Activated naive CD4-positive, alpha-beta T cell treated with anti-CD3 and anti-CD28 coated beads for 36 hours (primary cell): Measurements from ENCODE around the gene PER2. TPM values are rescaled to one million over a fixed set of nuclear protein-coding genes. Genes with fewer than 3 reads are reported as not detected.

Experiments
- CTCF ChIA-PET: fragments of 350-600 bp; sonication (Branson Sonifier 250); formaldehyde crosslinking; loops from one replicate; lab custom pipeline; 2021; ENCODE audit warnings: antibody characterized with exemption; lab: Charles Lee
- DNase-seq: peaks from one replicate; pipeline ENCODE4 v3.0.0-alpha.2; 2020
- H3K27ac Mint-ChIP-seq: one replicate; pipeline ENCODE4 v1.8.0; 2021; ENCODE audit warnings: mild to moderate bottlenecking, mixed read lengths
- H3K27me3 Mint-ChIP-seq: one replicate; pipeline ENCODE4 v1.8.0; 2021; ENCODE audit warnings: low read depth, mixed read lengths
- H3K36me3 Mint-ChIP-seq: one replicate; pipeline ENCODE4 v1.8.0; 2021; ENCODE audit warnings: low read depth, mixed read lengths
- H3K4me1 Mint-ChIP-seq: one replicate; pipeline ENCODE4 v1.8.0; 2021; ENCODE audit warnings: low read depth, mixed read lengths
- H3K4me3 Mint-ChIP-seq: one replicate; pipeline ENCODE4 v1.8.0; 2021; ENCODE audit warnings: mild to moderate bottlenecking, moderate library complexity, mixed read lengths
- H3K9me3 Mint-ChIP-seq: one replicate; pipeline ENCODE4 v1.8.0; 2021; ENCODE audit warnings: mixed read lengths
- intact Hi-C: fragments of 100-400 bp; cut with micrococcal nuclease; formaldehyde crosslinking; loops from one replicate; pipeline ENCODE4 v1.15.1; 2023
- total RNA-seq, 2 experiments: library from RNA; stranded (reverse); gene quantifications; one replicate each; pipeline ENCODE4 v1.2.3, GENCODE V29; 2021

PER2 gene
- total RNA-seq, 2 experiments from 2014 or later, result 7.1 to 7.8 TPM

DNA sequence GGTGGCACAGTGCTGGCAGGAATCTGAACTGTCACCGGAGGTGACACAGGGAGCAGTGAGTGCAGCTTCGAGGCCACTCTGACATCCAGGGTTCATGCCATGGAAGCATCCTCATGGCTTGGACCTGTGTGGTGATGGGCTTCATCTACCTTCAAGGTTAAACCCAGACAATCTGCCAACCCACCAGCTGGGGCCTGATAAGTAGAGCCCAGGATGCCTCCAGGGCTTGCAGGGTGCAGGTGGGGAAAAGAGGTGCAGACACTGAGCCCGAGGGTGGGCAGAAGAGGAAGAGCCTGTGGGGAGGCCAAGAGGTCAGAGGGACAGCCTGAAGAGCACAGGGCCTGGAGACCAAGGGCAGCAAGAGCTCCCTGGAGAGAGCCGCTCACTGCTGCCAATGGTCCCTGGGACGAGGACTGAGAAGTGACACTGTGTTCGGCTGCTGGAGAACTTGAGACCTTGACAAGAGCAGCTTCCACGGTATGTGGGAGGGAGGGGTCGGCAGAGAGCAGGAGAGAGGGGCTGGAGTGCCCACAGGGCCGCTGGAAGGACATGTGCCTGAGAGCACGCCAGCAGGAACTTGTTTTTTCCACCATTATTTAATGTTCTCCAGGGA, 40.5 kb downstream of the PER2 start:
- DNase-seq, result no peak
- Mint-ChIP-seq H3K27me3 (no peaks in the 10 kb centered on the region), H3K4me3 (no peak overlapping the region), H3K36me3 (peaks cover 21% of the 10 kb centered on the region), H3K4me1 (no peaks in the 10 kb centered on the region), H3K27ac (no peak overlapping the region), H3K9me3 (no peaks in the 10 kb centered on the region)
- CTCF ChIA-PET, result no interaction called here
- intact Hi-C loops, result no loop called here

DNA sequence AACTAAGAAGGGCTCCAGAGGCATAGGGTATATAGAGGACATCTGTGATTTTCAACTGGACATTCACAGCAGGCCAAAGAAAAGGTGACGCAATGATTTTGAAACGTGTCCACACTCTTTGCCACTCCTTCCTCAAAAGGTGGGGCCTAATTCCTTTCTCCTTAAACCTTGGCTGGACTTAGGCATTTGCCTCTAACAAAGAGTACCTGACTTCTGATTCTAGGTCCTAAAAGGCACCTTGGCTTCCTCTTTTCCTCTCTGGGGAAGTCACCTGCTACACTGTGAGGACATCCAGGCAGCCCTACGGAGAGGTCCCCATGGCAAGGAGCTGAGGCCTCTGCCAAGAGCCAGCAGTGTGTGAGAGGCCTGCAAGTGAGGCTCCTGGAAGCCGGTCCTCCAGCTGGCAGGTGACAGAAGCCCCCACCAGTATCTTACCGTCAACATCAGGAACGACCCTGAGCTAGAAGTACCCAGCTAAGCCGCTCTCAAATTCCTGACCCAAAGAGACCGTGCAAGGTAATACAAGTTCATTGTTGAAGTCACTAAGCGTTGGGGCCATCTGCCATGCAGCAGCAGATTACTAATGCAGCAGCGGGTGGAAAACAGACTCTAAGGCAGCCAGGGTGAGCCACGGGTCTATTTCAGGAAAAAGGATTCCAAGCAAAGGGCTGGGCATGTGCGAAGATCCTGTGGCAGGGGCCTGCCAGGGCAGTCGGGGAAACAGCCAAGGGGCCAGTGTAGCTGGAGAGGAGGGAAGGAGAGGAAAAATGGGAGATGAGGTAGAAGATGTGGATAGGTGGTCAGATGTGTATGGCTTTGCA, 41.2 kb downstream of the PER2 start:
- Mint-ChIP-seq H3K27me3 (no peaks in the 10 kb centered on the region), H3K4me1 (no peaks in the 10 kb centered on the region), H3K36me3 (peaks cover 21% of the 10 kb centered on the region), H3K4me3 (no peak overlapping the region), H3K27ac (no peak overlapping the region), H3K9me3 (no peaks in the 10 kb centered on the region)
- CTCF ChIA-PET, result no interaction called here
- intact Hi-C loops, result no loop called here
- no peak for DNase-seq

DNA sequence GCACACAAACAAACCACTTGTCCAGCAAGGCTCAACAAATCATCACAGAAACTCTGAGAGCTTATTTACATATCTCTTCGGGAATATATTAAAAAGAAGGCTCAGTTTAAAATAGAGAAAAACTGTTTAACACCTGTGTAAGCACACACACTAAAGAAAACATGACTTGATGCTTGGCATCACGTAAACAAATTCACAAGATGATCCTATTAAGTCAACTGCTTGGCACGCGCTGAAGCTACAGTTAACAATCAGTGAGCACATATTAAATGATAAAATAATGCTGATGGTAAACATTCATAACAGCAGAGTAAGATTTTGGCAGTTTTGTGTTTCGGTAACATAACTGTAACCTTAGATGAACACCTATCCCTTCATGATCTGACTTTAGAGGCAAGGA, 44.3 kb downstream of the PER2 start:
- no peak overlapping the region for H3K4me3 Mint-ChIP-seq
- peaks cover 2% of the 10 kb centered on the region for H3K4me1 Mint-ChIP-seq
- peaks cover 2% of the 10 kb centered on the region for H3K27me3 Mint-ChIP-seq
- H3K27ac Mint-ChIP-seq, result no peak overlapping the region
- peaks cover 18% of the 10 kb centered on the region for H3K36me3 Mint-ChIP-seq
- CTCF ChIA-PET, result no interaction called here
- no peaks in the 10 kb centered on the region for H3K9me3 Mint-ChIP-seq
- no peak for DNase-seq
- intact Hi-C loops, result loop anchor here (5.0 kb wide), 1 partner anchor 82 kb away; no protein-coding TSS in a partner anchor

DNA sequence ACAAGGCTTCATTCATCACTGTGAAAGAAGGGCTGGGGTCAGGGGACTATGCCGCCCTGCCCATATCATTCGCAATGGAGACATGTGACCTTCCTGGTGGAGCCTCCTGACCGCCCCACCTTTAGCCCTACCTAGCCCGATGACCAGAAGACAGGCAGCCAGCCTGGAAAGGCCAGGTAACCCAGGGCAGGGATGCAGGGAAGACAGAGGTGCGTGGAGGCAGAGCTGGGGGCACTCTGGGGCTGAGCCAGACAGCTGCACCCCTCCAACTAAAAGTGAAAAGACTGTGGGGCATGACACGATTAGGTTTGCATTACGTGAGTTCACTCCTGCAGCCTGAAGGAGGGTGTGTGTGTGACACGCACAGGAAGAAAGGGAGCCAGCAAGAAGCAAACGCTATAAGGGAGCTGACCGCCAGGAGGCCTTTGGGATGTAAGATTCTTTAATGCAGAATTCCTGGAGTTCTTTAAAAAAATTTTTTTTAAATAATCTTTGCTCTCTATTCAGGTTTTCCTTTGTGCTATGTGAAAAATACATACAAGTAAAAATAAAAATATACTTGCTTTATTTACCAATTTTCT, 44.8 kb downstream of the PER2 start:
- Mint-ChIP-seq H3K9me3 (no peaks in the 10 kb centered on the region), H3K4me3 (no peak overlapping the region), H3K36me3 (peaks cover 18% of the 10 kb centered on the region), H3K27ac (no peak overlapping the region), H3K27me3 (peaks cover 2% of the 10 kb centered on the region), H3K4me1 (peaks cover 2% of the 10 kb centered on the region)
- CTCF ChIA-PET, result no interaction called here
- intact Hi-C loops, result loop anchor here (5.0 kb wide), 1 partner anchor 81 kb away; no protein-coding TSS in a partner anchor
- DNase-seq, result no peak

DNA sequence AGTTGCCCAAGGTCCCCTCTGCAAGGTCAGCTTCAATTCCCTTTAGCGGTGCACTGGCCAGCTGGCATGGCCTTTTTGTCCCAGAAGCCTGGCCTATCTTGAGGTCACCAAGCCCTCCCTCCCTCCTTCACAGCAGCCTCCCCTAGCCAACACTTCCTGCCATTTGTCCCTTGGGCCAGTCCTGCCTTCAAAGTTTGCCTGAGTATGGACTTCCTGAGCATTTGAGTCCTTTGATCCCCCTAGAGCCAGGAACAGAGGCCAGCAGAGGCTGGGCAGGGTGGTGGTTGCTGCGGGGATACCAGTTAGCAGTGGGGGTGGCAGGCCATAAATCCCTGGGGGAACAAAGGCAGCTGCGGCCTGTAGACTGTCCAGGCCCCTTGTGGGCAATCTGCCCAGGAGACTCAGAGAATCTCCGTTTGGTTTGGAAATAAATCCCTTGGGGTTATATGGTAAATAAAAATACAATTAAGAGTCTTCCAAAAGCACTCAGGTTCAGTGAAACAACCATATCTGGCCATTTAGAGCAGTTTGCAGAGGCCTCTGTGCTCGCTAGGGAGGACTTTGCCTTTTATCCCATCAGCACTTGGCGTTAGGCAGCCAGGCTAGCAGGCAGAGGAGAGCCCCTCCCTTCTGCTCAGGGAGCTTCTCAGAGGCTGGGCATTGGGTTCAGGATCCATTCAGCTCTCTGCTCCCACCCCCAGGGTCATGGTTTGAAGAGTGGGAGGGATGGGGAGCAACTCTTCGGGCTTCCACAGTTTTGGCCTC, 45.5 kb downstream of the PER2 start:
- Mint-ChIP-seq H3K36me3 (peaks cover 14% of the 10 kb centered on the region), H3K27me3 (peaks cover 8% of the 10 kb centered on the region), H3K9me3 (no peaks in the 10 kb centered on the region), H3K4me1 (peaks cover 4% of the 10 kb centered on the region), H3K4me3 (no peak overlapping the region), H3K27ac (no peak overlapping the region)
- no peak for DNase-seq
- intact Hi-C loops, result loop anchor here (5.0 kb wide), 1 partner anchor 81 kb away; no protein-coding TSS in a partner anchor
- CTCF ChIA-PET, result interaction anchor here (0.6 kb wide), 1 partner anchor 20 kb away, joined by 3 read pairs; no protein-coding TSS in a partner anchor

DNA sequence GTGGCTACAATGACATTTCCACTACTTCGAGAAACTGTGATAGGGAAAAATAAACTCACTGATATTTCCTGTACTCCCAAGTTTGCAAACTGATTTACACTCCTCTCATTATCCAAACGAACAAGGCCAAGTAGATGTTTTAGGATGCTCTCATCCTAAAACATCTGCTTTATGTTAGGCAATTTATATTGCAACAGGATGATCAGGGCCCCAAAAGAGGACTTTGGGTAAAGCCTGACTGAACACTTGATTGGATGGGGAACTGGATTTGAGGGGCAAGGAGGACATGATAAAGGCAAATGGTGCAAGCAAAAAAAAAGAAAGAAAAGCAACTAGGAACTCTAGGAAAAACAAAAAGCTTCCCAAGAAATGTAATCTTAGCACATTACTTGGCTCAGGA, 46.4 kb downstream of the PER2 start:
- H3K27ac Mint-ChIP-seq, result no peak overlapping the region

DNA sequence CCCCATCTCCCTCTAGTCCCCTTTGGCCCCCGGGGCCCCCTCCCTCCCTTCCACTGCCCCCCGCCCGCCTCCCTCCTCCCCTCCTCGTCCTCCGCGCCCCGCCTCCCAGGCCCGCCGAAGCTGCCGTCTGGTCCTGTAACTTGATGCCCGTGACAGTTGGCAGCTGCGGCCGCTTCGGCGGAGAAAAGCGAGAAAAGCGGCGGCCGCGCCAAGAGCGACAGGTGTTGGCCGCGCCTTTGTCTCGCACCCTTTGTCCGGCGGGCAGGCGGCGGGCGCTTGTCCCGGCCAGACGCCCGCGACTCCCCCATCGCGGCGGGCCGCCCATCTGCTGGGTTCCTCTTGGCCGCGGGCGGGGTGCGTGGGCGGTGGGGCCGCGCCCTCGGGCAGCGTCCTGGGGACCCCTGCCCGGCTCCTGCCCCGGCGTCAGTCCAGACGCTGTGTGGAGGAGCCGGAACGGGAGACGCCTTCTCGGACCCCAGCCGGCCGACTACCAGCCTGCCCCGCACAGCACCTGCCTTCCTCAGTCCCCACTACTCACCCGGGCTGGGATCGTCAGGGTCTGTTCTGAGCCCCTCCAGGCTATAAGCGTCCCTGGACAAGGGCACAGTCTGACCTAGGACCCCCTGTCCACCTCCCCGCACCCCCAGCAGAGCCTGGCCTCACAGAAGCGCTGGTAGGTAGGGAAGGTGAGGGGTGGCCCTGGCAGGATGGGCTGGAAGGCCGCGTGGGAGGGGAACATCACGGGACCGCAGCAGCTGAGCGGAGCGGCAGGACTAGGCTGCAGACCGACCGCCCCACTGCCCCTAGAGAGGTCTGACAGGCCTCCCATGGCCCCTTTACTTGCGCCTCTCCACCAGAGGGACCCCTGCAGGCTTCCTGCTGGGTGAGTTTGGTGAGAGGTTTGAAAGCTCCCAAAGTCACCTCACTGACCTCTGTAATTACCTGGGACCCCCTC, 47.4 kb downstream of the PER2 start:
- Mint-ChIP-seq H3K36me3 (peaks cover 8% of the 10 kb centered on the region), H3K4me3 (peak overlapping the region; percentile 4), H3K27ac (no peak overlapping the region), H3K4me1 (peaks cover 4% of the 10 kb centered on the region), H3K27me3 (peaks cover 14% of the 10 kb centered on the region), H3K9me3 (no peaks in the 10 kb centered on the region)
- no peak for DNase-seq
- CTCF ChIA-PET, result interaction anchor here (1.6 kb wide), 1 partner anchor 273 kb away, joined by 3 read pairs; no protein-coding TSS in a partner anchor
- intact Hi-C loops, result loop anchor here (1.0 to 5.0 kb wide), 4 partner anchors 10 to 272 kb away; partner anchors contain the start of gene PER2

More for the DNA sequence above, 46.4 kb downstream of the PER2 start:
- peaks cover 12% of the 10 kb centered on the region for H3K36me3 Mint-ChIP-seq
- H3K4me1 Mint-ChIP-seq, result peaks cover 4% of the 10 kb centered on the region
- no peak overlapping the region for H3K4me3 Mint-ChIP-seq
- CTCF ChIA-PET, result interaction anchor here (0.6 kb wide), 1 partner anchor 21 kb away, joined by 3 read pairs; no protein-coding TSS in a partner anchor
- intact Hi-C loops, result loop anchor here (2.0 to 5.0 kb wide), 3 partner anchors 47 to 273 kb away; partner anchors contain the start of gene PER2
- H3K9me3 Mint-ChIP-seq, result no peaks in the 10 kb centered on the region
- DNase-seq, result no peak
- H3K27me3 Mint-ChIP-seq, result peaks cover 14% of the 10 kb centered on the region

DNA sequence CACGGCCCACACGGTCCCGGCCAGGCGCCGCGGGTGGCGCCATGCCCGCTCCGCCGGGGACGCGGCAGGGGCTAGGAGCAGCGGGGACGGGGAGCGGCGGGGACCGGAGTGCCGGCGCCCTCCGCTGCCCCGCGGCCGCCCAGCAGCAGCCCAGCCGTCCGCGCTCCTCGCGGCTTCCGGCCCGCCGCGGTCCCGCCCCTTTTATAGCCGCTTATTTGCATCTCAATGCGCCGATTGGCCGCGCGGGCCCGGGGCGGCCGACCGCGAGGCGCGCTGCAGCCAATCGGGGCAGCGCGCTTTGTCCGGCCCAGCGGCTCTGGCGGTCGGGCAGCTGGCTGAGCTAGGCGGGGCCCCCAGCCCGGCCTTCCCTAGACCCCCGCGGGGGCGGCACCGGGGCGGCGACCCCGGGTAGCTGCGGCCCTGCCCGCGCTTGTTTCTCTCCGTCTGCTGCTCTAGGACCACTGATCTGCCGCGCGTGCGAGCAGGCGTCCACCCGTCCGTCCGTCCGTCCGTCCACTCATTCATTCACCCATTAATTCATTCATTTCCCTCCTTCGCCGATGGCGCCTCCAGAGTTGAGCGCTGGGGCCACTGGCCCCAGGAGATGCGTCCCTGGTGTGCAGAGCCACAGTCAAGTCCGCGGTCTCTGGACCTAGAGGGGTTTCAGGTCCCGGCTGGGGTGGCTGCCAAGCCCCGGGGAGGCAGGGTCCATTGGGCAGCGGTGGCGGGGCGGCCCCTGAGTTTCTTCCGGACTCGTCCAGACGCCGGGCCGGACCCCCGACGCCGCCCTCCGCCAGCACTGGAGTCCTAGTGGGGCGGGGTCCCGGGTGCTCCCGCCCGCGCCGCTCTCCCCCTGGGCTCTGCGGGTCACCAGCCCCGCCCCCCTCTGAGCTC, 48.3 kb downstream of the PER2 start, which contains the start of gene HES6:
Gene HES6 (minus strand): TSS at position 176 of the 894 bp plus-strand sequence. CDS start 133 bp downstream, at position 43.
- peak within 1 kb of the TSS; percentile 82 for H3K4me3 Mint-ChIP-seq
- peaks cover 4% of the 10 kb centered on the region for H3K4me1 Mint-ChIP-seq
- CTCF ChIA-PET, result interaction anchor here (1.6 kb wide), 1 partner anchor 272 kb away, joined by 3 read pairs; no protein-coding TSS in a partner anchor
- H3K36me3 Mint-ChIP-seq, result peaks cover 2% of the 10 kb centered on the region
- DNase-seq, result peak; percentile 78
- intact Hi-C loops, result loop anchor here (1.0 to 5.0 kb wide), 4 partner anchors 9 to 271 kb away; partner anchors contain the start of gene PER2
- H3K27ac Mint-ChIP-seq, result no peak within 1 kb of the TSS
- H3K9me3 Mint-ChIP-seq, result no peaks in the 10 kb centered on the region
- peaks cover 24% of the 10 kb centered on the region for H3K27me3 Mint-ChIP-seq

DNA sequence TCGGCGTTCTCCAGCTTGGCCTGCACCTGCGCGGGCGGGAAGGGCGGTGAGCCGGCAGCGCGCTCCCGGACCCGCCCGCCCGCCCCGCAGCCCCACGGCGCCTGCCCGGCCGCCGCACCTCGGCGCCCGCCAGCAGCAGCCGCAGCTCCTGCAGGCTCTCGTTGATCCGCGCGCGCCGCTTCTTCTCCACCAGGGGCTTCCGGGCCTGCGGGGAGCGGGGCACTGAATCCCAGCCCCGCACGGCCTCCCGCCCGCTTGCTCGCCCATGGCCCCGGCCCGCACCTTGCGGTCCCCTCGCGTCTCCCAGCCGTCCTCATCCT, 48.9 kb downstream of the PER2 start:
- Mint-ChIP-seq H3K4me3 (no peak overlapping the region), H3K27ac (no peak overlapping the region), H3K4me1 (peaks cover 6% of the 10 kb centered on the region), H3K9me3 (no peaks in the 10 kb centered on the region), H3K27me3 (peaks cover 25% of the 10 kb centered on the region), H3K36me3 (no peaks in the 10 kb centered on the region)
- peak; percentile 25 for DNase-seq
- intact Hi-C loops, result no loop called here
- CTCF ChIA-PET, result interaction anchor here (1.6 kb wide), 1 partner anchor 271 kb away, joined by 3 read pairs; no protein-coding TSS in a partner anchor
